Spleen (tissue), 11 donors: ENCODE results near the gene ARMC9. TPM values are rescaled to one million over a fixed set of nuclear protein-coding genes. Genes with fewer than 3 reads are reported as not detected.

ENCODE experiments used
- DNase-seq: peaks from one replicate; pipeline ENCODE4 v3.0.0-alpha.2; 2020
- H3K27ac ChIP-seq, 8 donors: fragments of 200-600 bp; sonication (generic) in 7 of 8; 1 replicate in 4 of 8; 2 replicates in 4 of 8; pipeline versions ENCODE4 v1.5.0 to v1.8.0; 2016 to 2021; ENCODE audit warnings: inconsistent platforms in 4 of 8, mild to moderate bottlenecking in 4 of 8, moderate library complexity in 1 of 8
- H3K27me3 ChIP-seq, 7 donors: fragments of 200-600 bp; sonication (generic) in 6 of 7; replicated peaks in 1 of 7; 1 replicate in 4 of 7; 2 replicates in 3 of 7; pipeline versions ENCODE4 v1.5.0 to v1.8.0; 2016 to 2021; ENCODE audit warnings: inconsistent platforms in 3 of 7, mild to moderate bottlenecking in 1 of 7
- H3K36me3 ChIP-seq, 6 donors: fragments of 200-600 bp; sonication (generic) in 5 of 6; 1 replicate in 4 of 6; 2 replicates in 2 of 6; pipeline versions ENCODE4 v1.5.0 to v1.8.0; 2016 to 2021; ENCODE audit warnings: inconsistent platforms in 2 of 6
- H3K4me1 ChIP-seq, 6 donors: fragments of 200-600 bp; sonication (generic) in 5 of 6; 1 replicate in 3 of 6; 2 replicates in 3 of 6; pipeline versions ENCODE4 v1.5.0 to v1.8.0; 2016 to 2021; ENCODE audit warnings: inconsistent platforms in 3 of 6
- H3K4me3 ChIP-seq, 8 donors: fragments of 200-600 bp; sonication (generic) in 7 of 8; 1 replicate in 4 of 8; 2 replicates in 4 of 8; pipeline versions ENCODE4 v1.5.0 to v1.8.0; 2016 to 2021; ENCODE audit warnings: inconsistent platforms in 4 of 8, mild to moderate bottlenecking in 4 of 8, moderate library complexity in 2 of 8
- H3K9me3 ChIP-seq, 8 donors: fragments of 200-600 bp; sonication (generic) in 7 of 8; 1 replicate in 4 of 8; 2 replicates in 4 of 8; pipeline versions ENCODE4 v1.5.0 to v1.8.0; 2016 to 2021; ENCODE audit warnings: inconsistent platforms in 4 of 8
- POLR2A ChIP-seq, 3 donors: fragments of 450-650 bp; IDR thresholded peaks; one replicate each; pipeline ENCODE4 v1.5.1; 2017; ENCODE audit warnings: antibody characterized with exemption in 3 of 3, mild to moderate bottlenecking in 1 of 3
- POLR2AphosphoS5 ChIP-seq, 3 donors: sonication (generic); formaldehyde crosslinking; IDR thresholded peaks; one replicate each; pipeline ENCODE4 v1.5.1; 2017; ENCODE audit warnings: antibody characterized with exemption in 3 of 3
- WGBS, 5 donors: extraction: QIAGEN DNeasy Blood & Tissue Kit in 3 of 5; methylation state at CpG; one replicate each; pipeline versions ENCODE4 v1.1.5 to v1.1.7; 2013 to 2018; 5-methylcytosine and 5-hydroxymethylcytosine counted together
- intact Hi-C: fragments of 100-400 bp; cut with DNase I; formaldehyde crosslinking; loops from one replicate; pipeline ENCODE4 v1.15.0; 2023; ENCODE audit warnings: low total_unique reads
- polyA plus RNA-seq, 3 donors: library from polyadenylated mRNA; stranded (reverse); fragments of 200-250 nt; gene quantifications; one replicate each; pipeline ENCODE4 v1.2.1, GENCODE V29; 2013
- total RNA-seq, 7 donors: library from RNA; depleted of rRNA in 3 of 7; stranded (reverse); fragments of >200 nt in 3 of 7; fragmentation: NEBNext Ultra II Directional in 4 of 7; extraction: Animal tissue kit (Norgen Biotek cat#: 25700) in 4 of 7; gene quantifications; one replicate each; pipeline versions ENCODE4 v1.1.0 to v1.2.1, GENCODE V29; 2016 to 2021
- TF ChIP-seq, protein P1 (sequence below), 11 experiments: fragments of 200-600 bp in 7 of 11; fragments of 450-650 bp in 4 of 11; sonication (generic) in 4 of 11; IDR thresholded peaks in 8 of 11; conservative IDR thresholded peaks in 3 of 11; 1 replicate in 7 of 11; 2 replicates in 4 of 11; pipeline versions ENCODE4 v1.4.0 to v1.8.0; 2016 to 2021; ENCODE audit warnings: antibody characterized with exemption in 11 of 11, inconsistent platforms in 4 of 11, mild to moderate bottlenecking in 1 of 11
- donor health status: healthy with polysubstance abuse.
- donor health status: DM: no; HTN: no; CAD: no; lungs with moderate emphysema.
- donor health status: DM: no; HTN: no; CAD: no.
- donor health status: Bipolar disorder and iron deficiency.
- donor health status: healthy.
- donor health status: DM: no; HTN: no; CAD: no.
- donor health status: DM: yes; HTN: yes; CAD: no.

ARMC9 gene
- total and polyA plus RNA-seq, 10 donors: 0.83 to 8.9 (median 4.7) TPM

DNA sequence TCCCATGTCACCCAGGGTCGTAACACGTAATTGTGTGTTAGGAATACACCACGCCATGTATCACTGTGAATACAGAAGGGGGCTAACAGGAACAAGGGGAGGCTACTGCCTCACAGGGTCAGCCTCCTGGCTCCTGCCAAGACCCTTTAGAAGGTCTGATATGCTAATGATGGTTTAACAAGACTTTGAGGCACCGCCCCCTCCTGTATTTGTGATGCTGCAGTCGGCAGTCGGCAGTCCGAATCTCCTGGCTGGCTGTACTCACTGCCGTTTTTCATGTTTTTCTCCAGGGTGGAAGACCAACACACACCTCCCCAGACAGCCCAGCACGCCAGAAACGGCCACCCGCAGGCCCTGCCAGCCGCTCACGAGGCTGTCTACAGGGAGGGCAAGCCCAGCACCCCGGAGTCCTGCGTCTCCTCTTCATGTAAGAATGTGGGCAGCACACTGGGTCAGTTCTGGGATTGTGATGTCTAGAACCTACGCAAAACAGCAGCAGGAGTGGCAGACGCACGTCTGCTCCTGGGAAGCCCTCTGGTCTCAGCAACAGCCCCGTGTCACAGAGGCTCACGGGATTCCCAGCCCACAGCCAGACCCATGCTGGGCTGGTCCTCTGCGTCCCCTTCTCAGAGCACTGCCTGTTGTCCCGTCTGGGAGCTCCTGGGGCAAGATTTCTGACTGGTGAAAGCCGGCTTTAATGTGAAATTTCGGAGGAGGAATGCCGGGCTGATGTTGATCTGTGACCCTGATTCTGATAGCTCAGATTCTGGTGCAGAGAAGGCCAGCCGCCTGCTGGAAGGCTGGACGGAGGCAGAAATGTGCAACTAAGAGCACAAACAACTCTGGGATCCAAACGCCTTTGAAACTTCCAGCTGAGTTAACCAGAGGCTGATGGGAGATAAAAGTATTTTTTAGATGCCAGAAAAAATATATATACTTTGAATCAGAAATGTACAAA, 157.4 kb downstream of the ARMC9 start:
- peaks cover 0 to 4% (median 0%) of the 10 kb centered on the region in 6 donors for H3K36me3 ChIP-seq
- no peak overlapping the region for H3K4me3 ChIP-seq
- H3K27ac ChIP-seq: no peak overlapping the region
- H3K9me3 ChIP-seq: no peaks in the 10 kb centered on the region
- WGBS, 5 donors: 87 to 93% (median 89%) methylated on average over 26 to 28 of the region's 28 CpGs
- no peaks in the 10 kb centered on the region for H3K27me3 ChIP-seq
- TF ChIP-seq, protein P1, sequence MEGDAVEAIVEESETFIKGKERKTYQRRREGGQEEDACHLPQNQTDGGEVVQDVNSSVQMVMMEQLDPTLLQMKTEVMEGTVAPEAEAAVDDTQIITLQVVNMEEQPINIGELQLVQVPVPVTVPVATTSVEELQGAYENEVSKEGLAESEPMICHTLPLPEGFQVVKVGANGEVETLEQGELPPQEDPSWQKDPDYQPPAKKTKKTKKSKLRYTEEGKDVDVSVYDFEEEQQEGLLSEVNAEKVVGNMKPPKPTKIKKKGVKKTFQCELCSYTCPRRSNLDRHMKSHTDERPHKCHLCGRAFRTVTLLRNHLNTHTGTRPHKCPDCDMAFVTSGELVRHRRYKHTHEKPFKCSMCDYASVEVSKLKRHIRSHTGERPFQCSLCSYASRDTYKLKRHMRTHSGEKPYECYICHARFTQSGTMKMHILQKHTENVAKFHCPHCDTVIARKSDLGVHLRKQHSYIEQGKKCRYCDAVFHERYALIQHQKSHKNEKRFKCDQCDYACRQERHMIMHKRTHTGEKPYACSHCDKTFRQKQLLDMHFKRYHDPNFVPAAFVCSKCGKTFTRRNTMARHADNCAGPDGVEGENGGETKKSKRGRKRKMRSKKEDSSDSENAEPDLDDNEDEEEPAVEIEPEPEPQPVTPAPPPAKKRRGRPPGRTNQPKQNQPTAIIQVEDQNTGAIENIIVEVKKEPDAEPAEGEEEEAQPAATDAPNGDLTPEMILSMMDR (IDR thresholded peaks at IDR 0.05 in 8 of 11, conservative IDR thresholded peaks at IDR 0.05 in 3 of 11): no peak
- TF ChIP-seq POLR2AphosphoS5 (IDR thresholded peaks at IDR 0.05): no peak
- no peak for TF ChIP-seq POLR2A (IDR thresholded peaks at IDR 0.05)
- H3K4me1 ChIP-seq: peaks cover 0 to 2% (median 0%) of the 10 kb centered on the region in 6 donors
- DNase-seq: no peak
- intact Hi-C loops: no loop called here

- DNase-seq: no peak
- peaks cover 0 to 11% (median 0%) of the 10 kb centered on the region in 6 donors for H3K36me3 ChIP-seq
- TF ChIP-seq POLR2AphosphoS5 (IDR thresholded peaks at IDR 0.05) (no peak), POLR2A (IDR thresholded peaks at IDR 0.05) (no peak)
- TF ChIP-seq, protein P1 (IDR thresholded peaks at IDR 0.05 in 8 of 11, conservative IDR thresholded peaks at IDR 0.05 in 3 of 11): no peak
- no peak overlapping the region for H3K4me3 ChIP-seq
- 79 to 88% (median 81%) methylated on average over 5 of the region's 5 CpGs for WGBS, 5 donors
- intact Hi-C loops: no loop called here
- no peak overlapping the region for H3K27ac ChIP-seq
- no peaks in the 10 kb centered on the region for H3K27me3 ChIP-seq
- peaks cover 0 to 7% (median under 1%) of the 10 kb centered on the region in 6 donors for H3K4me1 ChIP-seq
- H3K9me3 ChIP-seq: no peaks in the 10 kb centered on the region
These were observed 158.0 kb downstream of the ARMC9 start for GRCh38 chr2:231356466-231356844.

- TF ChIP-seq POLR2A (IDR thresholded peaks at IDR 0.05) (no peak), POLR2AphosphoS5 (IDR thresholded peaks at IDR 0.05) (no peak)
- TF ChIP-seq, protein P1 (IDR thresholded peaks at IDR 0.05 in 8 of 11, conservative IDR thresholded peaks at IDR 0.05 in 3 of 11): no peak
- peaks cover 0 to 11% (median 0%) of the 10 kb centered on the region in 6 donors for H3K36me3 ChIP-seq
- no peaks in the 10 kb centered on the region for H3K27me3 ChIP-seq
- H3K9me3 ChIP-seq: no peaks in the 10 kb centered on the region
- no peak for DNase-seq
- peaks cover 0 to 13% (median 6%) of the 10 kb centered on the region in 6 donors for H3K4me1 ChIP-seq
- intact Hi-C loops: no loop called here
- no peak overlapping the region for H3K4me3 ChIP-seq
- WGBS, 5 donors: 87 to 97% (median 95%) methylated on average over 6 to 7 of the region's 7 CpGs
- H3K27ac ChIP-seq: no peak overlapping the region
These were observed 158.6 kb downstream of the ARMC9 start for GRCh38 chr2:231357048-231357447.

DNA sequence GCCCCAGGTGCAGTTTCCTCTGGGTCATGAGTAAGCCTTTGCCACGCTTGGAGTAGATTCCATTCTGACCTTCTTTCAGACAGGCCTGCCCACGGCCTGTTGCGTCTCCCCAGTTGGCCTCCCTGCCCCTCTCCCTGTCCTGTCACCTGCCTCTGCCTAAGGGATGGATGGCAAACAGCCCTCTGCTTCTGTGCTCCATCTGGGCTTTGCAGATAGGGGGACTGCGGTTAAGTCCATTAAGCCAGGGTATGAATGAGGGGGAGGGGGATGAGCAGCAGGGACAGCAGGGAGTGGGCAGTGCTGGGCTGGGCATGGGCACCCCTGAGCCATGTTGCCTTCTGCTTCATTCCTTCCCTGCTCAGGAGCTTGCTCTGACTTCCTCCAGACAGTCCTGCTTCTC, 159.5 kb downstream of the ARMC9 start:
- H3K4me1 ChIP-seq: peaks cover 0 to 21% (median 15%) of the 10 kb centered on the region in 6 donors
- intact Hi-C loops: no loop called here
- no peak for DNase-seq
- H3K36me3 ChIP-seq: peaks cover 0 to 11% (median 0%) of the 10 kb centered on the region in 6 donors
- WGBS, 5 donors: 84 to 93% (median 89%) methylated on average over 4 of the region's 4 CpGs
- no peak overlapping the region for H3K27ac ChIP-seq
- H3K9me3 ChIP-seq: no peaks in the 10 kb centered on the region
- no peak for TF ChIP-seq POLR2A (IDR thresholded peaks at IDR 0.05)
- TF ChIP-seq, protein P1 (IDR thresholded peaks at IDR 0.05 in 8 of 11, conservative IDR thresholded peaks at IDR 0.05 in 3 of 11): no peak
- TF ChIP-seq POLR2AphosphoS5 (IDR thresholded peaks at IDR 0.05): no peak
- no peak overlapping the region for H3K4me3 ChIP-seq
- H3K27me3 ChIP-seq: no peaks in the 10 kb centered on the region
